GM12872 (cell line): ENCODE measurements around the gene KIAA1328.

Source experiments
- CTCF ChIP-seq: IDR thresholded peaks from 3 replicates; pipeline ENCODE4 v1.5.1; 2011; ENCODE audit warnings: low read depth, mild to moderate bottlenecking, low read length, moderate library complexity; ENCODE audit not compliant: insufficient read depth

Gene KIAA1328

GRCh38 chr18:37265382-37265781, 436.5 kb downstream of the KIAA1328 start:
- no peak for TF ChIP-seq CTCF

- peak; percentile 47 for TF ChIP-seq CTCF
Measured at GRCh38 chr18:37266290-37266689, 437.4 kb downstream of the KIAA1328 start.

- TF ChIP-seq CTCF, result no peak
Measured at GRCh38 chr18:37270038-37270665, 441.2 kb downstream of the KIAA1328 start.

- TF ChIP-seq CTCF, result no peak
Measured at GRCh38 chr18:37270666-37271052, 441.7 kb downstream of the KIAA1328 start.

GRCh38 chr18:37272226-37272625, 443.3 kb downstream of the KIAA1328 start:
- no peak for TF ChIP-seq CTCF

- TF ChIP-seq CTCF, result no peak
Measured at GRCh38 chr18:37272841-37273240, 443.9 kb downstream of the KIAA1328 start.

GRCh38 chr18:37274309-37275236, 445.6 kb downstream of the KIAA1328 start:
- no peak for TF ChIP-seq CTCF
